HG02759 (cell line): ENCODE measurements around the gene PROX2.

ENCODE experiments used
- ATAC-seq: cut with Tn5 transposase; IDR thresholded peaks from one replicate; pipeline ENCODE4 v1.9.1; 2021; ENCODE audit warnings: mild to moderate bottlenecking, moderate library complexity; ENCODE audit not compliant: unreplicated experiment

PROX2 gene

GRCh38 chr14:74875941-74876913 lies at the start of gene PROX2:
Gene PROX2 (minus strand): TSS chr14:74876145. CDS start chr14:74863834, 12,311 bp downstream.
- no peak for ATAC-seq

GRCh38 chr14:74924061-74924460 lies 48.1 kb upstream of the PROX2 start:
- ATAC-seq: no peak

DNA sequence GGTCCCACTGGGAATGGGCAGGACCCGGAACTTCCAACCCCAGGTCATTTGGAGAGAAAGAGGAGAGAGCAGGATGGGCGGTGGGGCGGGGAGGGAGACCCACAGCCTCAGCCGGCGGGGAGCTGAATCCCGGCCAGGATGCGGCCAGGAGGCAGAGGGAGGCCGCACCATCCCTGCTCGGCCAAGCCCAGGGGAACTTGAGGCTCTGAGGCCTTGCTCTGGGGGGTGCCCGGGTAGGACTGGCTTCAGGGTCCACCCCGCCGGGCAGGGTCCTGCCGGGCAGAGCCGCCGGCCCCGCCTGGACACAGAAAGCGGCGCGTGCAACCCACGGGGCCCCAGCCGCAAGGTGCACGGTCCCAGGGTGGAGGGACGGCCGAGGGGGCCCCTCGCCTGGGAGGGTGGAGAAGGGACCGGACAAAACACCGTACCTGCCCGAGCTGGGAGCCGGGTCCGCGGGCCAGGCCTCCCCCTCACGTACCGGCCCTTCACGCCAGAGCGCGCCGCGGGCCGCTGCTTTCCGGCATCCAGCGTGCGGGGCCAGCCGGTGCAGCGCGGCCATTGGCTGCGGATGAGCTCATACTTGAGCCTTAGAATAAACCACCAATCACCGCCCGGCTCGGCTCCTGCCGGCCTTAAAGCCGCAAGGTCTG lies 46.9 kb upstream of the PROX2 start, which contains the start of gene RPS6KL1:
TSS of gene RPS6KL1 (minus strand) at position 509 of the 650 bp plus-strand sequence. CDS start 1,719 bp downstream, outside the sequence.
- ATAC-seq: peak; percentile 95

DNA sequence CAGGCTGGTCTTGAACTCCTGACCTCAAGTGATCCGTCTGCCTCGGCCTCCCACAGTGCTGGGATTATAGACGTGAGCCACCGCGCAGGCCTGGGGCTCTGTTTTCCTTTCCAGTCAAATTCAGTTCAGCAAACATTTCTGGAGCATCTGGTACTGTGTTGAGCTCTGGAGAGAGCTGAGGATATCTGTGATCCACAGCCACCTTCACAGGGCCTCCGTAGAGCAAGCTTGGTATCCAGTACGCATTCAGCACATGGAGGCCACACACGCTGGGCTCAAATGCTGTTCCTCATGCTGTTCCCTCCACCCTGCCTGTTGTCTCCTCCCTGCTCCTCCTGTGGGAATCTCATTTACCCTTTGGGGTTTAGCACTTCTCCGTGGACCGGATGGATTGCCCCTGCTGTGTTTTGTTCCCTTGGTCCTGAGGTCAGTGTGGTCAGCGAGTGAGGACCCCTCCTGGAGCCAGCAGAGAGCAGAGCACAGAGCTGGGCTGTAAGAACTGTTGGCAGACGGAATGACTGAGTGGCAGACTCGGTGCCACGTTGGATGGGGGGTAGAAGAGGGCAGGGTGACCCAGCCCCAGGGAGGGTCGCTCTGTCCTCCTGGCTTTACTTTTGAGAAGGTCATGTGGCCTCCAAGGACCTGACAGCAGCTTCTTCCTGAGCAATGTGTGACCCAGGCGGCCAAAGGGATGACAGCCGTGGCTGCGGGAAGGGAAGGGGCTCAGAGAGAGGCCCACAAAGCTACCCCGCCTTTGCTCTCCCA lies 46.2 kb upstream of the PROX2 start:
- ATAC-seq: no peak

DNA sequence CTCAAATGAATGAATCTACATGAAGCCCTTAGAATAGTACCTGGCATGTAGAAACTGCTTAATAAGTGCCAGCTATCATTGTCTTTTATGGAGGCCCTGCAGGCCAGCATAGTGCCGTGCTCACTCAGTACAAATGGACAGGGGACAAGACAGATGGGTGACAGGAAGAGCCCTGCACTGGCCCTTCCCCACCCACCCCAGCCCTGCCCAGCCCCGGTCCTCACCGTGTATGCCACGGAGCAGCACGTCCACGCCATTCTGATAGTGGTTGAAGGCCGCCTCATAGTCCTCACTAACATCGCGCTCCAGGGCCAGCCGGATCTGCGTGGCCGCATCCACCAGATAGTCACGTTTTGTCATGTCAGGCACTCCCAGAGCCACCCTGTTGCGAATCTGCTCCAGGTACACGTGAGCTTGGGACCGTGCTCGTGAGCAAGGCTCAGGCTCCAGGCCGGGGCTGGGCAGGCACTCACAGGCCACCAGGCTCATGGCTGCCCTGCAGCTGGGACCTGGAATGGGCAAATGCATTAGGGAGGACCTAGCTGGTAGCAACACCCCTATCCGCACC lies 45.2 kb upstream of the PROX2 start:
- ATAC-seq: no peak

GRCh38 chr14:74920281-74920680 lies 44.3 kb upstream of the PROX2 start:
- ATAC-seq: no peak

GRCh38 chr14:74919421-74920165 lies 43.6 kb upstream of the PROX2 start:
- no peak for ATAC-seq

GRCh38 chr14:74918380-74918779 lies 42.4 kb upstream of the PROX2 start:
- ATAC-seq: no peak

GRCh38 chr14:74917646-74918081 lies 41.7 kb upstream of the PROX2 start:
- ATAC-seq: no peak

DNA sequence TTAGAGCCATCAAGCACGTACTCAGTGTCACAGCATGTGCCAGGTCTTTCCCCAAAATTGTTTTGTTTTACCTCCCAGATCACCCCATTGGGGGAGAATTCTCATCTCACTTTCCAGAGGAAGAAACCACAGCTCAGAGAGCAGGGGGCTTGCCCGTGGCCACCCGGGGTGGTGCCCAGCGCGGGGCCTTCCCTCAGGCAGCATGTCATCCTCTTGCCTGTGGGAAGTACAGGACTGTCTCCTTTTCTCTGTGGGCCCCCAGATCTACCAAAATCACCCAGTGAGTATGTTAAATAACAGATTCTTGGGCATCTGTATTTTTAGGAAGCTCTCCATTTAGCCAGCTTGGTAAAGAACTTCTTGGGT lies 41.2 kb upstream of the PROX2 start:
- no peak for ATAC-seq

DNA sequence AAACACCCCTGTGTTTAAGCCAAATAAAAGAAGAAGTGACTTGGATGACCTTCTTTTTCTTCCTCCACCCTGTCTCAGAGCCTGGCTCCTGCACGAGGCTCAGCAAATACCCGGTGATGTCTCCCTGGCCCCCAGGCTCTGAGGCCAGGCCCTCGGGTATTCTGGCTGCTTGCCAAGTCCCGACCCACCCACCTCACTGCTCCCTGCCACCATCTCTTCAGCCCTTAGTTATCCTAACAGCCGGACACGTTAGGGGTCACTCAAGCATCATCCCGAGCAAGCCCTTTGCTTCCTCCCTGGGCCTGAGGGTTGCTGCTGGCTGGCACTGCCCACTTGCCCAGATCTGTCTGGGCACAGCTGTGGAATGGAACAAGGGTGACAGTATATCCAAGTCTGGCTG lies 39.9 kb upstream of the PROX2 start:
- no peak for ATAC-seq

- no peak for ATAC-seq
Observed at GRCh38 chr14:74915426-74915825, 39.5 kb upstream of the PROX2 start.

DNA sequence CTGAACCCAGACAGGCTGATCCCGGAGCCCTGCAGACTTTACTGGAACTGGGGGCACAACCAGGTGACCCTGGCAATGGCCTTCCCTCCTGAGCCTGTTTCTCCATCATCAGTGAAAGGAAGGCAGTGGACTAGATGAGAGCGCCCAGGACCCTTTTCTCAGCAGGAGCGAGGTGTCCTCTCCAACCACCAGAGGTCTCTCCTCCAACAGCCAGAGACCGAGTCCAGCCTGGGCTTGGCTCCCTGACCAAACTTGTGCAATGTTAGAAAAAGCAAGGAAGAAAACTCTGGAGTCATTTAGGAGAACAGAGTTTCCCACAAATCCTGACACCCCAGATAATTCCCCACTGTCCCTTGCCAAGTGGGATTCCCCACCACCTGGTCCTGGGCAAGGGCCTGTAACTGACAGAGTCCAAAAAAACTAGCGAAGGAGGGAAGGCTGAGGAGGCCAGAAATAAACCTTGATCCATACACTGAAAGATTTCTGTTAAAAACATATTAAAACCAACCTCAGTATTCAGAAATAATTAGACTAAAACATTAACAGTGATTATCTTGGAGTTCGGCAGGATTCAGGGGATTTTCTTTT lies 38.1 kb upstream of the PROX2 start:
- no peak for ATAC-seq

- ATAC-seq: no peak
Observed at GRCh38 chr14:74913393-74913910, 37.5 kb upstream of the PROX2 start.

DNA sequence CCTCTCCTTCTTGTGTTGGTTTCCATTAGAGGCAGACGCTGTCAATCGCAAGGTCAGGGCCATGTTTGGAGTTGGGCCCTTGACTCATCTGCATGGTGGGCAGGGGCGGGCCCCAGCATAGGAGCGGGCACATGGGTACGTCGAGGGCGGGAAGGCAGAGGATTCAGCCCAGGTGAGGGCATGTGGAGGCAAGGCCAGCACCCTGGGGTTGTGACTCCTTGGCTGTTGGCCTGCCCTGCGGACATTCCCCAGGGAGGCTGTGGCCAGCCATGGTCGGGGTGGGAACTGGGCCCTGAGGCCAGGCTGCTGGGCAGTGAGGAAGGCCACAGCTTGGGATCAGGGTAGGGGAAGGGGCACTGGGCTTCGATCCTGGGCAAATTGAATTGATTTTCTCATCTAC lies 36.9 kb upstream of the PROX2 start:
- ATAC-seq: no peak

- no peak for ATAC-seq
Observed at GRCh38 chr14:74912111-74912510, 36.2 kb upstream of the PROX2 start.

GRCh38 chr14:74911704-74912103 lies 35.8 kb upstream of the PROX2 start:
- no peak for ATAC-seq

GRCh38 chr14:74911221-74911620 lies 35.3 kb upstream of the PROX2 start:
- no peak for ATAC-seq

- ATAC-seq: no peak
Observed at GRCh38 chr14:74910556-74910955, 34.6 kb upstream of the PROX2 start.

- no peak for ATAC-seq
Observed at GRCh38 chr14:74909911-74910310, 34.0 kb upstream of the PROX2 start.
